IMR-90 (cell line): Measurements from ENCODE around the gene TEX11. TPM values are rescaled to one million over a fixed set of nuclear protein-coding genes. Genes with fewer than 3 reads are reported as not detected.
A peak's percentile ranks its signal among the peaks of the same experiment; 100 is the strongest.

Source experiments
- ATAC-seq: fragments of 200-7000 bp; cut with Tn5 transposase; 2 replicates; pipeline ENCODE4 v1.9.1; 2020; ENCODE audit warnings: low read depth, mild to moderate bottlenecking, moderate library complexity
- Bru-seq: library from RNA; stranded (reverse); fragments of 400-500 nt; gene quantifications from one replicate; lab custom pipeline; 2021; lab: Mats Ljungman, UMichigan
- BruChase-seq, 2 experiments: library from RNA; stranded (reverse); fragments of 400-500 nt; gene quantifications; one replicate each; lab custom pipeline; 2021; lab: Mats Ljungman, UMichigan
- BruUV-seq: library from RNA; stranded (reverse); fragments of 400-500 nt; replicated peaks from 2 replicates; lab custom pipeline; 2021; lab: Mats Ljungman, UMichigan
- CTCF ChIA-PET: fragments of 300-600 bp; formaldehyde crosslinking; extraction: SDS; loops from one replicate; lab custom pipeline; 2021; ENCODE audit warnings: antibody characterized with exemption; lab: Yijun Ruan, JAX
- POLR2A ChIA-PET: fragments of 300-600 bp; sonication (Branson Sonifier 250); formaldehyde crosslinking; loops from one replicate; lab custom pipeline; 2022; ENCODE audit warnings: antibody characterized with exemption; ENCODE audit not compliant: unreplicated experiment; lab: Charles Lee
- DNase-seq: peaks from one replicate; pipeline ENCODE4 v3.0.0; 2013
- H2AFZ ChIP-seq: replicated peaks from 2 replicates; pipeline ENCODE3; 2013; ENCODE audit warnings: low read length, mild to moderate bottlenecking; ENCODE audit not compliant: poor library complexity
- H2AK5ac ChIP-seq: 2 replicates; pipeline ENCODE4 v1.6.1; 2013; ENCODE audit warnings: low read depth, low read length, inconsistent platforms
- H2AK9ac ChIP-seq: replicated peaks from 2 replicates; pipeline ENCODE3; 2013; ENCODE audit warnings: mild to moderate bottlenecking, low read depth, low read length, moderate library complexity; ENCODE audit not compliant: poor library complexity
- H2BK120ac ChIP-seq: 2 replicates; pipeline ENCODE4 v1.6.1; 2013; ENCODE audit warnings: low read depth, low read length, inconsistent platforms
- H2BK15ac ChIP-seq: 3 replicates; pipeline ENCODE4 v1.6.1; 2013; ENCODE audit warnings: low read depth, low read length, inconsistent platforms
- H2BK20ac ChIP-seq: 2 replicates; pipeline ENCODE4 v1.6.1; 2013; ENCODE audit warnings: low read depth, mild to moderate bottlenecking, inconsistent platforms, low read length, moderate library complexity
- H2BK5ac ChIP-seq: 2 replicates; pipeline ENCODE4 v1.6.1; 2013; ENCODE audit warnings: mild to moderate bottlenecking, low read depth, low read length, inconsistent platforms; ENCODE audit not compliant: poor library complexity, severe bottlenecking
- H3K14ac ChIP-seq: replicated peaks from 2 replicates; pipeline ENCODE4 v1.6.1; 2013; ENCODE audit warnings: low read depth, low read length, inconsistent platforms
- H3K18ac ChIP-seq: 2 replicates; pipeline ENCODE4 v1.6.1; 2013; ENCODE audit warnings: low read depth, low read length, control low read depth
- H3K23ac ChIP-seq: 2 replicates; pipeline ENCODE4 v1.6.1; 2013; ENCODE audit warnings: low read depth, low read length, inconsistent platforms
- H3K27ac ChIP-seq: 2 replicates; pipeline ENCODE4 v1.5.1; 2013; ENCODE audit warnings: mild to moderate bottlenecking, control low read depth, low read length; ENCODE audit not compliant: insufficient read depth
- H3K27me3 ChIP-seq: 2 replicates; pipeline ENCODE4 v1.6.1; 2013; ENCODE audit warnings: low read length; ENCODE audit not compliant: control insufficient read depth, insufficient read depth
- H3K36me3 ChIP-seq: 2 replicates; pipeline ENCODE4 v1.6.1; 2013; ENCODE audit warnings: low read length, mixed read lengths; ENCODE audit not compliant: control insufficient read depth, insufficient read depth
- H3K4ac ChIP-seq: 2 replicates; pipeline ENCODE4 v1.6.1; 2013; ENCODE audit warnings: low read depth, low read length, inconsistent platforms
- H3K4me1 ChIP-seq: 2 replicates; pipeline ENCODE4 v1.6.1; 2013; ENCODE audit warnings: low read length, mixed read lengths; ENCODE audit not compliant: control insufficient read depth, insufficient read depth
- H3K4me2 ChIP-seq: 2 replicates; pipeline ENCODE4 v1.6.1; 2013; ENCODE audit warnings: low read depth, mild to moderate bottlenecking, control low read depth, low read length, moderate library complexity
- H3K4me3 ChIP-seq: 2 replicates; pipeline ENCODE4 v1.5.1; 2013; ENCODE audit warnings: low read depth, mild to moderate bottlenecking, control low read depth, low read length, moderate library complexity; ENCODE audit not compliant: insufficient read depth
- H3K56ac ChIP-seq: 2 replicates; pipeline ENCODE4 v1.6.1; 2013; ENCODE audit warnings: low read length, inconsistent platforms; ENCODE audit not compliant: insufficient read depth; ENCODE audit errors: extremely low read depth
- H3K79me1 ChIP-seq, 2 experiments: 2 replicates each; pipeline ENCODE4 v1.6.1; 2013; ENCODE audit warnings: low read length in 2 of 2, inconsistent platforms in 1 of 2, low read depth in 1 of 2
- H3K9ac ChIP-seq: 2 replicates; pipeline ENCODE4 v1.6.1; 2013; ENCODE audit warnings: low read depth, low read length, control low read depth
- H3K9me1 ChIP-seq: 2 replicates; pipeline ENCODE4 v1.6.1; 2013; ENCODE audit warnings: low read length, inconsistent platforms; ENCODE audit not compliant: insufficient read depth
- H3K9me3 ChIP-seq: 2 replicates; pipeline ENCODE4 v1.6.1; 2013; ENCODE audit warnings: low read length; ENCODE audit not compliant: control insufficient read depth, insufficient read depth
- H4K20me1 ChIP-seq: 2 replicates; pipeline ENCODE4 v1.6.1; 2013; ENCODE audit warnings: low read length, inconsistent platforms; ENCODE audit not compliant: insufficient read depth
- H4K5ac ChIP-seq: 2 replicates; pipeline ENCODE4 v1.6.1; 2013; ENCODE audit warnings: mild to moderate bottlenecking, low read depth, low read length, control low read depth
- H4K8ac ChIP-seq, 2 experiments: 2 replicates each; pipeline ENCODE4 v1.6.1; 2013; ENCODE audit warnings: low read depth in 2 of 2, low read length in 2 of 2, control low read depth in 1 of 2, inconsistent platforms in 1 of 2
- H4K91ac ChIP-seq: 2 replicates; pipeline ENCODE4 v1.6.1; 2013; ENCODE audit warnings: low read depth, low read length, inconsistent platforms; ENCODE audit not compliant: insufficient read depth
- BHLHE40 ChIP-seq: fragments of 150-350 bp; IDR thresholded peaks from 2 replicates; pipeline ENCODE4 v1.6.1; 2016; ENCODE audit warnings: mild to moderate bottlenecking, low read depth, low read length
- CEBPB ChIP-seq: IDR thresholded peaks from 2 replicates; pipeline ENCODE4 v1.6.1; 2012; ENCODE audit warnings: low read depth, low read length, improper control_type of control experiment
- ELK1 ChIP-seq: fragments of 150-350 bp; IDR thresholded peaks from 2 replicates; pipeline ENCODE4 v1.6.1; 2016; ENCODE audit warnings: low read depth, mild to moderate bottlenecking, low read length, moderate library complexity, borderline replicate concordance
- FOS ChIP-seq: fragments of 150-350 bp; IDR thresholded peaks from 2 replicates; pipeline ENCODE4 v1.6.1; 2016; ENCODE audit warnings: low read depth, low read length
- MAFK ChIP-seq: IDR thresholded peaks from 2 replicates; pipeline ENCODE4 v1.6.1; 2012; ENCODE audit warnings: low read depth, low read length, improper control_type of control experiment
- MAZ ChIP-seq: IDR thresholded peaks from 2 replicates; pipeline ENCODE4 v1.6.1; 2012; ENCODE audit warnings: low read depth, mild to moderate bottlenecking, low read length, improper control_type of control experiment, moderate library complexity, borderline replicate concordance
- MXI1 ChIP-seq: IDR thresholded peaks from 2 replicates; pipeline ENCODE4 v1.6.1; 2012; ENCODE audit warnings: low read depth, mild to moderate bottlenecking, low read length, moderate library complexity, borderline replicate concordance
- NFE2L2 ChIP-seq: fragments of 150-350 bp; IDR thresholded peaks from 2 replicates; pipeline ENCODE4 v1.6.1; 2016; ENCODE audit warnings: low read depth, mild to moderate bottlenecking, low read length
- POLR2A ChIP-seq: IDR thresholded peaks from 2 replicates; pipeline ENCODE4 v1.6.1; 2012; ENCODE audit warnings: mild to moderate bottlenecking, low read depth, low read length
- RAD21 ChIP-seq: IDR thresholded peaks from 2 replicates; pipeline ENCODE4 v1.6.1; 2012; ENCODE audit warnings: low read length, improper control_type of control experiment
- RCOR1 ChIP-seq: IDR thresholded peaks from 2 replicates; pipeline ENCODE4 v1.6.1; 2012; ENCODE audit warnings: mild to moderate bottlenecking, low read length, improper control_type of control experiment; ENCODE audit not compliant: insufficient replicate concordance
- RFX5 ChIP-seq: IDR thresholded peaks from 2 replicates; pipeline ENCODE4 v1.8.0; 2012; ENCODE audit warnings: low read depth, mild to moderate bottlenecking, low read length, moderate library complexity
- SMC3 ChIP-seq: fragments of 150-350 bp; IDR thresholded peaks from 2 replicates; pipeline ENCODE4 v1.6.1; 2016; ENCODE audit warnings: low read depth, mild to moderate bottlenecking, antibody characterized with exemption, low read length, moderate library complexity
- WGBS, 2 experiments: methylation state at CpG; one replicate each; pipeline versions ENCODE4 v1.1.5 to v1.1.7; 2013; ENCODE audit warnings: missing lambda C conversion rate in 2 of 2; ENCODE audit not compliant: insufficient read length in 1 of 2; ENCODE audit errors: extremely low coverage in 2 of 2; 5-methylcytosine and 5-hydroxymethylcytosine counted together
- dilution Hi-C: fragments of 300-500 bp; cut with HindIII; formaldehyde crosslinking; loops from one replicate; pipeline ENCODE4 v1.14.3; 2018; ENCODE audit warnings: low sequenced_read_pairs; ENCODE audit not compliant: unreplicated experiment
- in situ Hi-C: fragments of 300-500 bp; cut with MboI; formaldehyde crosslinking; loops from 3 replicates; pipeline ENCODE4 v1.14.3; 2019; ENCODE audit warnings: low sequenced_read_pairs, inconsistent platforms, mixed read lengths
- intact Hi-C: fragments of 100-400 bp; cut with micrococcal nuclease; formaldehyde crosslinking; loops from 2 replicates; pipeline ENCODE4 v1.10.0; 2022
- long read RNA-seq: library from polyadenylated mRNA; unstranded; transcript quantifications from one replicate; pipeline ENCODE4 v2.0.0, GENCODE V29; 2021; ENCODE audit not compliant: unreplicated experiment
- polyA plus RNA-seq, 3 experiments: library from polyadenylated mRNA; depleted of rRNA; stranded (reverse); fragments of >200 nt; gene quantifications; 2 replicates each; pipeline ENCODE4 v1.2.3, GENCODE V29; 2012; ENCODE audit warnings: low replicate concordance in 1 of 3
- total RNA-seq: library from RNA; depleted of rRNA; stranded (reverse); fragments of >200 nt; gene quantifications from 2 replicates; pipeline ENCODE4 v1.2.3, GENCODE V29; 2012; rRNA removed
- TF ChIP-seq, protein P1 (sequence below): conservative IDR thresholded peaks from 2 replicates; pipeline ENCODE4 v1.5.1; 2012; ENCODE audit warnings: mild to moderate bottlenecking, low read depth, low read length, improper control_type of control experiment
- TF ChIP-seq, protein P2 (sequence below): fragments of 150-350 bp; IDR thresholded peaks from 2 replicates; pipeline ENCODE4 v1.6.1; 2017; ENCODE audit warnings: mild to moderate bottlenecking, antibody characterized with exemption, low read length, low read depth

The TEX11 gene
- total RNA-seq (not detected in 2 replicates), polyA plus RNA-seq (2012; rRNA removed) (not detected in 2 replicates), Bru-seq, nascent RNA (percentile 6 among the genes with signal in this experiment), BruChase-seq, experiment 1, labeled RNA remaining after a 6-hour chase (percentile 6 among the genes with signal in this experiment), BruChase-seq, experiment 2, labeled RNA remaining after a 2-hour chase (percentile 4 among the genes with signal in this experiment)
- not detected in 2 replicates for polyA plus RNA-seq (2012; cell fraction: cytosol; rRNA removed)
- not detected in 2 replicates for polyA plus RNA-seq (2012; cell fraction: nucleus; rRNA removed; ENCODE audit: low replicate concordance)
- long read RNA-seq: 0 reads

GRCh38 chrX:70908541-70908940 is at the start of gene TEX11:
TSS of gene TEX11 (minus strand) at chrX:70908711. CDS start at chrX:70907789, 922 bp downstream.
- Histone ChIP-seq H2BK5ac (no peak within 1 kb of the TSS), H2BK15ac (no peak within 1 kb of the TSS), H2BK120ac (no peak within 1 kb of the TSS), H3K4me3 (no peak within 1 kb of the TSS), H2AFZ (no peak within 1 kb of the TSS), H2BK20ac (no peak within 1 kb of the TSS), H3K23ac (no peak within 1 kb of the TSS), H2AK5ac (no peak within 1 kb of the TSS), H4K5ac (no peak within 1 kb of the TSS), H3K56ac (no peak within 1 kb of the TSS), H2AK9ac (no peak within 1 kb of the TSS), H3K4me2 (no peak within 1 kb of the TSS), H4K8ac (no peak within 1 kb of the TSS), H3K4me1 (no peaks in the 10 kb centered on the region), H3K14ac (no peak within 1 kb of the TSS), H3K27ac (no peak within 1 kb of the TSS), H3K27me3 (no peaks in the 10 kb centered on the region), H3K9ac (no peak within 1 kb of the TSS), H4K91ac (no peak within 1 kb of the TSS), H3K36me3 (no peaks in the 10 kb centered on the region), H3K9me3 (peaks cover 2% of the 10 kb centered on the region; the same call in 1 of the 2 replicates), H4K20me1 (no peaks in the 10 kb centered on the region), H3K4ac (no peak within 1 kb of the TSS), H3K18ac (no peak within 1 kb of the TSS), H3K79me1 (no peaks in the 10 kb centered on the region), H3K9me1 (no peaks in the 10 kb centered on the region)
- ATAC-seq (no peak), DNase-seq (no peak)
- in situ Hi-C loops (no loop called here), dilution Hi-C loops (no loop called here), intact Hi-C loops (no loop called here)
- no TSS peak for BruUV-seq
- POLR2A ChIA-PET: no interaction called here
- CTCF ChIA-PET: no interaction called here
- no peak for TF ChIP-seq MAZ
- no peak for TF ChIP-seq SMC3
- no peak for TF ChIP-seq BHLHE40
- TF ChIP-seq RAD21: no peak
- no peak for TF ChIP-seq RFX5
- TF ChIP-seq ELK1: no peak
- TF ChIP-seq, protein P1, sequence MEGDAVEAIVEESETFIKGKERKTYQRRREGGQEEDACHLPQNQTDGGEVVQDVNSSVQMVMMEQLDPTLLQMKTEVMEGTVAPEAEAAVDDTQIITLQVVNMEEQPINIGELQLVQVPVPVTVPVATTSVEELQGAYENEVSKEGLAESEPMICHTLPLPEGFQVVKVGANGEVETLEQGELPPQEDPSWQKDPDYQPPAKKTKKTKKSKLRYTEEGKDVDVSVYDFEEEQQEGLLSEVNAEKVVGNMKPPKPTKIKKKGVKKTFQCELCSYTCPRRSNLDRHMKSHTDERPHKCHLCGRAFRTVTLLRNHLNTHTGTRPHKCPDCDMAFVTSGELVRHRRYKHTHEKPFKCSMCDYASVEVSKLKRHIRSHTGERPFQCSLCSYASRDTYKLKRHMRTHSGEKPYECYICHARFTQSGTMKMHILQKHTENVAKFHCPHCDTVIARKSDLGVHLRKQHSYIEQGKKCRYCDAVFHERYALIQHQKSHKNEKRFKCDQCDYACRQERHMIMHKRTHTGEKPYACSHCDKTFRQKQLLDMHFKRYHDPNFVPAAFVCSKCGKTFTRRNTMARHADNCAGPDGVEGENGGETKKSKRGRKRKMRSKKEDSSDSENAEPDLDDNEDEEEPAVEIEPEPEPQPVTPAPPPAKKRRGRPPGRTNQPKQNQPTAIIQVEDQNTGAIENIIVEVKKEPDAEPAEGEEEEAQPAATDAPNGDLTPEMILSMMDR: no peak
- TF ChIP-seq MAFK: no peak
- TF ChIP-seq, protein P2, sequence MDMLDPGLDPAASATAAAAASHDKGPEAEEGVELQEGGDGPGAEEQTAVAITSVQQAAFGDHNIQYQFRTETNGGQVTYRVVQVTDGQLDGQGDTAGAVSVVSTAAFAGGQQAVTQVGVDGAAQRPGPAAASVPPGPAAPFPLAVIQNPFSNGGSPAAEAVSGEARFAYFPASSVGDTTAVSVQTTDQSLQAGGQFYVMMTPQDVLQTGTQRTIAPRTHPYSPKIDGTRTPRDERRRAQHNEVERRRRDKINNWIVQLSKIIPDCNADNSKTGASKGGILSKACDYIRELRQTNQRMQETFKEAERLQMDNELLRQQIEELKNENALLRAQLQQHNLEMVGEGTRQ: no peak
- TF ChIP-seq NFE2L2: no peak
- TF ChIP-seq FOS: no peak
- no peak for TF ChIP-seq MXI1
- no peak for TF ChIP-seq POLR2A
- no peak for TF ChIP-seq CEBPB
- TF ChIP-seq RCOR1: no peak
- WGBS, 2 experiments: 93% methylated on average over 4 of the region's 14 CpGs; no CpG with 5 or more reads in 1 of the 2 experiments
